ENCODE measurements around the gene AOPEP. TPM values are rescaled to one million over a fixed set of nuclear protein-coding genes. Genes with fewer than 3 reads are reported as not detected.

AOPEP gene
- total RNA-seq, 2 experiments from 2014 or later: 6.9 to 7.0 TPM

DNA sequence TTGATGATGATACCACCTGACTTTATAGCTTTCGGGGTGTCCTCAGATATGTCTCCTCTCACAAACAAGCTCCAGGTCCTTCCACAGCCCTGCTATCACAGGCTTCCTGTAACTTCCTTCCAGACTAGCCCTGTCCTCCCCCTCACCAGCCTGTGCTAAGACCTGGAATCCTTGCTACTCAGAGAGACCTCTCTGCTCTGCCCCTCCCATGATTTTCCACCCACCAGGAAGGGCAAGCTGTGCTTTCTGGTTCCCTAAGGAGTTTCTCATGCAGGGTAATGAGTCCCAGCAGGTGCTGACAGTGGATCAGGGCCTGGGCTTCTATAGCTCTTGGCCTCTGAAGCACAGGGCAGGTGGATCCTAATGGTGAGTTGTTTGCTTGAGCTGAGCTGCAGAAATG, 86.9 kb downstream of the AOPEP start:
- no peaks in the 10 kb centered on the region for H3K9me3 Mint-ChIP-seq
- no peaks in the 10 kb centered on the region for H3K27me3 Mint-ChIP-seq
- no peaks in the 10 kb centered on the region for H3K4me1 Mint-ChIP-seq (ENCODE audit: low read depth)
- ATAC-seq (ENCODE audit: poor library complexity) (no peak), DNase-seq (no peak)
- H3K4me1 ChIP-seq (ENCODE audit: insufficient read depth, low read length): no peaks in the 10 kb centered on the region
- no peak overlapping the region for H3K27ac ChIP-seq (ENCODE audit: low read depth in 1 of 2, low read length in 2 of 2)
- no peaks in the 10 kb centered on the region for H3K27me3 ChIP-seq (ENCODE audit: control insufficient read depth in 1 of 2, insufficient read depth in 2 of 2, low read length in 2 of 2)
- H3K9me3 ChIP-seq (ENCODE audit: control insufficient read depth in 1 of 2, insufficient read depth in 1 of 2, low read length in 2 of 2): no peaks in the 10 kb centered on the region
- intact Hi-C loops (cut with DNase I, micrococcal nuclease): no loop called here
- no peak for TF ChIP-seq CTCF (IDR thresholded peaks at IDR 0.05)
- no peak overlapping the region for H3K27ac Mint-ChIP-seq
- H3K36me3 Mint-ChIP-seq (ENCODE audit: low read depth): peaks cover 19% of the 10 kb centered on the region
- no peak overlapping the region for H3K4me3 Mint-ChIP-seq
- ChIA-PET POLR2A (no interaction called here), CTCF (no interaction called here)
- H3K4me3 ChIP-seq (ENCODE audit: low read length): no peak overlapping the region
- H3K36me3 ChIP-seq (ENCODE audit: insufficient read depth, low read length): peaks cover under 1% of the 10 kb centered on the region

- H3K36me3 Mint-ChIP-seq (ENCODE audit: low read depth): peaks cover 5% of the 10 kb centered on the region
- DNase-seq (no peak), ATAC-seq (ENCODE audit: poor library complexity) (no peak)
- Histone ChIP-seq H3K4me1 (ENCODE audit: insufficient read depth, low read length) (no peaks in the 10 kb centered on the region), H3K36me3 (ENCODE audit: insufficient read depth, low read length) (no peaks in the 10 kb centered on the region), H3K4me3 (ENCODE audit: low read length) (no peak overlapping the region), H3K9me3 (ENCODE audit: control insufficient read depth in 1 of 2, insufficient read depth in 1 of 2, low read length in 2 of 2) (no peaks in the 10 kb centered on the region), H3K27ac (ENCODE audit: low read depth in 1 of 2, low read length in 2 of 2) (no peak overlapping the region), H3K27me3 (ENCODE audit: control insufficient read depth in 1 of 2, insufficient read depth in 2 of 2, low read length in 2 of 2) (no peaks in the 10 kb centered on the region)
- TF ChIP-seq CTCF (IDR thresholded peaks at IDR 0.05): no peak
- no peaks in the 10 kb centered on the region for H3K27me3 Mint-ChIP-seq
- H3K4me1 Mint-ChIP-seq (ENCODE audit: low read depth): no peaks in the 10 kb centered on the region
- intact Hi-C loops (cut with DNase I, micrococcal nuclease): no loop called here
- POLR2A ChIA-PET: no interaction called here
- no peaks in the 10 kb centered on the region for H3K9me3 Mint-ChIP-seq
- no peak overlapping the region for H3K4me3 Mint-ChIP-seq
- CTCF ChIA-PET: no interaction called here
- no peak overlapping the region for H3K27ac Mint-ChIP-seq
Observed at GRCh38 chr9:94817291-94818177, 91.0 kb downstream of the AOPEP start.

DNA sequence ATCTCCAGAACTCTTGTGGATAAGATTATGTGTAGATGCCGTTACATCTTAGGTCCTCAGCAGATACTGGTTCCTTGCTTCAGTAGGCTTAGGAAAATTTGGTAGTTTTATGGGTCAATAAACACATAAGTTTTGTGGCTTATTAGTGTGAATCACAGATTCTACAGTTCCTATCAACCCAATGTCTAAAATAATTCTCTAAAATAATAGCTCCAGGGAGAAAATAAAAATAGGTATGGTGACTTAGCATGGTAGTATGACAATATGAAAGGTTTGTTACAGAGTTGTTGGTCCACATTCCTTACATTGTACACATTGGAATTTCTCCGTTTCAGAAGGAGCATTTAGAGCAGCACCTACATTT, 91.7 kb downstream of the AOPEP start:
- ChIA-PET POLR2A (no interaction called here), CTCF (interaction anchor here (1.0 kb wide), 1 partner anchor 57 kb away, joined by 3 read pairs; no protein-coding TSS in a partner anchor)
- no peak for DNase-seq
- H3K4me1 Mint-ChIP-seq (ENCODE audit: low read depth): no peaks in the 10 kb centered on the region
- H3K27me3 ChIP-seq (ENCODE audit: control insufficient read depth in 1 of 2, insufficient read depth in 2 of 2, low read length in 2 of 2): no peaks in the 10 kb centered on the region
- no peaks in the 10 kb centered on the region for H3K9me3 ChIP-seq (ENCODE audit: control insufficient read depth in 1 of 2, insufficient read depth in 1 of 2, low read length in 2 of 2)
- H3K36me3 Mint-ChIP-seq (ENCODE audit: low read depth): peaks cover 6% of the 10 kb centered on the region
- no peak overlapping the region for H3K4me3 ChIP-seq (ENCODE audit: low read length)
- H3K9me3 Mint-ChIP-seq: no peaks in the 10 kb centered on the region
- intact Hi-C loops (cut with DNase I, micrococcal nuclease): no loop called here
- no peak overlapping the region for H3K27ac Mint-ChIP-seq
- H3K27me3 Mint-ChIP-seq: no peaks in the 10 kb centered on the region
- no peak for ATAC-seq (ENCODE audit: poor library complexity)
- no peak for TF ChIP-seq CTCF (IDR thresholded peaks at IDR 0.05)
- no peaks in the 10 kb centered on the region for H3K36me3 ChIP-seq (ENCODE audit: insufficient read depth, low read length)
- H3K27ac ChIP-seq (ENCODE audit: low read depth in 1 of 2, low read length in 2 of 2): no peak overlapping the region
- H3K4me3 Mint-ChIP-seq: no peak overlapping the region
- no peaks in the 10 kb centered on the region for H3K4me1 ChIP-seq (ENCODE audit: insufficient read depth, low read length)

All from CD4-positive, alpha-beta T cell (primary cell).